Panc1 (cell line): ENCODE data around the gene METTL26. TPM values are rescaled to one million over a fixed set of nuclear protein-coding genes. Genes with fewer than 3 reads are reported as not detected.

Experiments
- ATAC-seq: fragments of 200-7000 bp; cut with Tn5 transposase; 2 replicates; pipeline ENCODE4 v1.9.1; 2020; ENCODE audit warnings: mild to moderate bottlenecking, moderate library complexity
- BruUV-seq: library from RNA; stranded (reverse); fragments of 400-500 nt; replicated peaks from 2 replicates; lab custom pipeline; 2021; lab: Mats Ljungman, UMichigan
- CTCF ChIA-PET: fragments of 300-600 bp; sonication (Branson Sonifier 250); formaldehyde crosslinking; loops from one replicate; lab custom pipeline; 2022; ENCODE audit warnings: antibody characterized with exemption; lab: Charles Lee
- POLR2A ChIA-PET: fragments of 300-600 bp; sonication (Branson Sonifier 250); formaldehyde crosslinking; loops from one replicate; lab custom pipeline; 2022; ENCODE audit warnings: antibody characterized with exemption; lab: Charles Lee
- DNase-seq: peaks from one replicate; pipeline ENCODE4 v3.0.0-alpha.2; 2010; ENCODE audit warnings: low read depth, low spot score
- H3K27ac ChIP-seq: 2 replicates; pipeline ENCODE4 v1.5.1; 2011; ENCODE audit warnings: mild to moderate bottlenecking, low read length, inconsistent platforms
- H3K27me3 ChIP-seq: fragments of 200-500 bp; sonication (Bioruptor generic); 2 replicates; pipeline ENCODE4 v1.6.0; 2014; ENCODE audit warnings: low read length, inconsistent platforms; ENCODE audit not compliant: control insufficient read depth, insufficient read depth
- H3K36me3 ChIP-seq: fragments of 200-500 bp; sonication (Bioruptor generic); 2 replicates; pipeline ENCODE4 v1.5.1; 2014; ENCODE audit warnings: inconsistent platforms, mild to moderate bottlenecking, low read length, moderate library complexity; ENCODE audit not compliant: control insufficient read depth, insufficient read depth
- H3K4me1 ChIP-seq: 2 replicates; pipeline ENCODE4 v1.5.1; 2011; ENCODE audit warnings: inconsistent platforms, mild to moderate bottlenecking, low read length, moderate library complexity; ENCODE audit not compliant: control insufficient read depth, insufficient read depth
- H3K4me3 ChIP-seq, 2 experiments: 2 replicates each; pipeline ENCODE4 v1.5.1; 2011 to 2012; ENCODE audit warnings: low read depth in 2 of 2, low read length in 2 of 2, mild to moderate bottlenecking in 2 of 2, inconsistent platforms in 1 of 2, moderate library complexity in 1 of 2
- H3K9me3 ChIP-seq: fragments of 200-500 bp; sonication (Bioruptor generic); 2 replicates; pipeline ENCODE4 v1.5.1; 2014; ENCODE audit warnings: low read depth, mild to moderate bottlenecking, inconsistent platforms, low read length, moderate library complexity; ENCODE audit not compliant: control insufficient read depth, insufficient read depth
- POLR2AphosphoS5 ChIP-seq: IDR thresholded peaks from 2 replicates; pipeline ENCODE4 v1.6.1; 2012; ENCODE audit warnings: mild to moderate bottlenecking, low read depth, low read length, moderate library complexity
- SIN3A ChIP-seq: IDR thresholded peaks from 2 replicates; pipeline ENCODE4 v1.6.1; 2012; ENCODE audit warnings: low read depth, mild to moderate bottlenecking, low read length, moderate library complexity, borderline replicate concordance; ENCODE audit not compliant: insufficient read depth
- TCF7L2 ChIP-seq: IDR thresholded peaks from 2 replicates; pipeline ENCODE4 v1.6.1; 2011; ENCODE audit warnings: mild to moderate bottlenecking, low read depth, low read length, inconsistent platforms
- in situ Hi-C: cut with HindIII; loops from 2 replicates; pipeline ENCODE4 v1.10.0; 2016; ENCODE audit warnings: low sequenced_read_pairs, low pct_unique_long_range_greater_than_20kb
- intact Hi-C: fragments of 100-400 bp; cut with micrococcal nuclease; formaldehyde crosslinking; loops from one replicate; pipeline ENCODE4 v1.10.0; 2022; ENCODE audit not compliant: unreplicated experiment
- total RNA-seq: library from RNA; stranded (reverse); gene quantifications from one replicate; pipeline ENCODE4 v1.2.1, GENCODE V29; 2021; ENCODE audit not compliant: unreplicated experiment
- TF ChIP-seq, protein P1 (sequence below): fragments of 450-650 bp; IDR thresholded peaks from 2 replicates; pipeline ENCODE4 v1.5.1; 2017; ENCODE audit warnings: mild to moderate bottlenecking
- TF ChIP-seq, protein P2 (sequence below), 2 experiments: IDR thresholded peaks; 2 replicates each; pipeline ENCODE4 v1.6.1; 2011 to 2012; ENCODE audit warnings: low read depth in 2 of 2, control low read depth in 1 of 2, low read length in 1 of 2, mild to moderate bottlenecking in 1 of 2, moderate library complexity in 1 of 2; ENCODE audit not compliant: insufficient read depth in 1 of 2

Gene METTL26
- total RNA-seq, 1 experiment from 2014 or later: 91.8 TPM

DNA sequence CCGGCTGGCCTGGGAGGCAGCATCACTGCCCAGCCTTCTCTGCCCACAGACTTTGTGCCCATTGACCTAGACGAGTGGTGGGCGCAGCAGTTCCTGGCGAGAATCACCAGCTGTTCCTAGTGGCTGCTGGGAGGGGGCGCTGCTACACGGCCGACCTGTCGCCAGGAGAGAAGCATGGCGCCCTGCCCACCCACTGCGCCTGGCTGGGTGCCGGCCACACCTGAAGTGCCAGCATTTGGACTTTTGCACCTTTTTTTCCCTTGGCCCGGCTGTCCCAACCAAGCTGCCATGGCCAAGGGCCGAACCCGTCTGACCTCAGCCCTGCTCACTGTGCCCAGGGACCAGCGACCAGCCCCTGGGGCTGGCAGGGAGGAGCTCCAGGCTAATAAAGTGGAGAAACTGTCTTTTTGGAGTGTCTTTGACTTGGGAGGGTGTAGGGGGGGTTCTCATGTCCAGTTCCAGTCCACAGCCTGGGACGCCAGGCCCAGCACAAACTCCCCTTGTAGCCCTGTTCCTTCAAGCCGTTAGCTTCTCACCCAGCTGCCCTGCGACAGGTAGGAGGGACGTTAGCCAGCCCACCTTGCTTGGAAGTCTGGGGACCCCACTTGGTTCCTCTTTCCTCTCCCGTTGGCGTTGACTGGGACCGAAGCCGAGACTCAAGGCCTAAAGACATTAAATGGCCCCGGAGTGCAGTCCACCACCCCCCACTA is 12.1 kb upstream of the METTL26 start:
- BruUV-seq: TSS peak; percentile 23
- H3K27me3 ChIP-seq: no peaks in the 10 kb centered on the region
- no peaks in the 10 kb centered on the region for H3K36me3 ChIP-seq
- ChIA-PET CTCF (no interaction called here), POLR2A (interaction anchor here (0.6 kb wide), 1 partner anchor 244 kb away, joined by 3 read pairs; no protein-coding TSS in a partner anchor)
- in situ Hi-C loops: no loop called here
- H3K4me1 ChIP-seq: peaks cover 42% of the 10 kb centered on the region
- H3K4me3 ChIP-seq: peak overlapping the region; percentile 56
- H3K27ac ChIP-seq: peak overlapping the region; percentile 78
- TF ChIP-seq, protein P1, sequence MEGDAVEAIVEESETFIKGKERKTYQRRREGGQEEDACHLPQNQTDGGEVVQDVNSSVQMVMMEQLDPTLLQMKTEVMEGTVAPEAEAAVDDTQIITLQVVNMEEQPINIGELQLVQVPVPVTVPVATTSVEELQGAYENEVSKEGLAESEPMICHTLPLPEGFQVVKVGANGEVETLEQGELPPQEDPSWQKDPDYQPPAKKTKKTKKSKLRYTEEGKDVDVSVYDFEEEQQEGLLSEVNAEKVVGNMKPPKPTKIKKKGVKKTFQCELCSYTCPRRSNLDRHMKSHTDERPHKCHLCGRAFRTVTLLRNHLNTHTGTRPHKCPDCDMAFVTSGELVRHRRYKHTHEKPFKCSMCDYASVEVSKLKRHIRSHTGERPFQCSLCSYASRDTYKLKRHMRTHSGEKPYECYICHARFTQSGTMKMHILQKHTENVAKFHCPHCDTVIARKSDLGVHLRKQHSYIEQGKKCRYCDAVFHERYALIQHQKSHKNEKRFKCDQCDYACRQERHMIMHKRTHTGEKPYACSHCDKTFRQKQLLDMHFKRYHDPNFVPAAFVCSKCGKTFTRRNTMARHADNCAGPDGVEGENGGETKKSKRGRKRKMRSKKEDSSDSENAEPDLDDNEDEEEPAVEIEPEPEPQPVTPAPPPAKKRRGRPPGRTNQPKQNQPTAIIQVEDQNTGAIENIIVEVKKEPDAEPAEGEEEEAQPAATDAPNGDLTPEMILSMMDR: peak; percentile 84; the same call in 1 of the 2 replicates
- TF ChIP-seq POLR2AphosphoS5 (no peak), TCF7L2 (no peak)
- TF ChIP-seq, protein P2, sequence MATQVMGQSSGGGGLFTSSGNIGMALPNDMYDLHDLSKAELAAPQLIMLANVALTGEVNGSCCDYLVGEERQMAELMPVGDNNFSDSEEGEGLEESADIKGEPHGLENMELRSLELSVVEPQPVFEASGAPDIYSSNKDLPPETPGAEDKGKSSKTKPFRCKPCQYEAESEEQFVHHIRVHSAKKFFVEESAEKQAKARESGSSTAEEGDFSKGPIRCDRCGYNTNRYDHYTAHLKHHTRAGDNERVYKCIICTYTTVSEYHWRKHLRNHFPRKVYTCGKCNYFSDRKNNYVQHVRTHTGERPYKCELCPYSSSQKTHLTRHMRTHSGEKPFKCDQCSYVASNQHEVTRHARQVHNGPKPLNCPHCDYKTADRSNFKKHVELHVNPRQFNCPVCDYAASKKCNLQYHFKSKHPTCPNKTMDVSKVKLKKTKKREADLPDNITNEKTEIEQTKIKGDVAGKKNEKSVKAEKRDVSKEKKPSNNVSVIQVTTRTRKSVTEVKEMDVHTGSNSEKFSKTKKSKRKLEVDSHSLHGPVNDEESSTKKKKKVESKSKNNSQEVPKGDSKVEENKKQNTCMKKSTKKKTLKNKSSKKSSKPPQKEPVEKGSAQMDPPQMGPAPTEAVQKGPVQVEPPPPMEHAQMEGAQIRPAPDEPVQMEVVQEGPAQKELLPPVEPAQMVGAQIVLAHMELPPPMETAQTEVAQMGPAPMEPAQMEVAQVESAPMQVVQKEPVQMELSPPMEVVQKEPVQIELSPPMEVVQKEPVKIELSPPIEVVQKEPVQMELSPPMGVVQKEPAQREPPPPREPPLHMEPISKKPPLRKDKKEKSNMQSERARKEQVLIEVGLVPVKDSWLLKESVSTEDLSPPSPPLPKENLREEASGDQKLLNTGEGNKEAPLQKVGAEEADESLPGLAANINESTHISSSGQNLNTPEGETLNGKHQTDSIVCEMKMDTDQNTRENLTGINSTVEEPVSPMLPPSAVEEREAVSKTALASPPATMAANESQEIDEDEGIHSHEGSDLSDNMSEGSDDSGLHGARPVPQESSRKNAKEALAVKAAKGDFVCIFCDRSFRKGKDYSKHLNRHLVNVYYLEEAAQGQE (IDR thresholded peaks at IDR 0.05; ENCODE audit: insufficient read depth in 1 of 2, low read depth in 2 of 2, low read length in 1 of 2): no peak
- no peak for DNase-seq
- intact Hi-C loops: no loop called here
- ATAC-seq: peak; percentile 7; the same call in 1 of the 2 replicates
- H3K9me3 ChIP-seq: no peaks in the 10 kb centered on the region

DNA sequence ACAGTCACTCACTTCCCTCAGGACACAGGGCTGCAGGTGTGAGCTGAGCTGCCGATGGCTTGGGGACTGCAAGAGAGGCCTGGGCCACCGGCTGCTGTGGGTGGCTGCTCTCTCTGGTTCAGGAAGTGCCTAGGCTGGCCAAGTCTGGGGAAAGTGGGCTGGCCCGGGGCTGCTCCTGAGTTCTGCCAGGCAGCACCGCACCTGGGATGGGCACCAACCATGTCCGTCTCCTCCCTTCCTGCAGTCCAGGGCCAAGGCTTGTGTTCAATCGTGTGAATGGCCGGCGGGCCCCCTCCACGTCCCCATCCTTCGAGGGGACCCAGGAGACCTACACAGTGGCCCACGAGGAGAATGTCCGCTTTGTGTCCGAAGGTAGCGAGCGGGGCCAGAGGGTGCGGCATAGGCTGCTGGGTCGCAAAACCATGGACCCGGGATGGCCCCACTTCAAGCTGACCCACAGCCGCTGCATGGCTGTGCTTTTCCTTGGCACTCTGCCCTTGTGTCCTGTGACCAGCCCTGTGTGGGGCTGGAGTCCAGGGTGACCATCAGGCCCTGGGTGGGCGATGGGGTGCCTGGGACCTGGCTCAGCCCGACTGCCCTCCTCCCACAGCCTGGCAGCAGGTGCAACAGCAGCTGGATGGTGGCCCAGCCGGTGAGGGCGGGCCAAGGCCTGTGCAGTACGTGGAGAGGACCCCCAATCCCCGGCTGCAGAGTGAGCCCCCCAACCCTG is 11.2 kb upstream of the METTL26 start:
- TF ChIP-seq POLR2AphosphoS5 (no peak), TCF7L2 (no peak), SIN3A (no peak)
- TF ChIP-seq, protein P2 (IDR thresholded peaks at IDR 0.05; ENCODE audit: insufficient read depth in 1 of 2, low read depth in 2 of 2, low read length in 1 of 2): no peak
- TF ChIP-seq, protein P1: no peak
- ChIA-PET POLR2A (no interaction called here), CTCF (no interaction called here)
- H3K4me3 ChIP-seq: no peak overlapping the region
- H3K27ac ChIP-seq: peak overlapping the region; percentile 49
- no peaks in the 10 kb centered on the region for H3K27me3 ChIP-seq
- no TSS peak for BruUV-seq
- peaks cover 47% of the 10 kb centered on the region for H3K4me1 ChIP-seq
- DNase-seq: no peak
- H3K9me3 ChIP-seq: no peaks in the 10 kb centered on the region
- no peak for ATAC-seq
- in situ Hi-C loops: no loop called here
- H3K36me3 ChIP-seq: no peaks in the 10 kb centered on the region
- intact Hi-C loops: no loop called here
